ENCODE measurements around the gene ZNF22.

The ZNF22 gene

GRCh38 chr10:44965104-44965503 lies 35.6 kb upstream of the ZNF22 start:
- TF ChIP-seq, protein P1, sequence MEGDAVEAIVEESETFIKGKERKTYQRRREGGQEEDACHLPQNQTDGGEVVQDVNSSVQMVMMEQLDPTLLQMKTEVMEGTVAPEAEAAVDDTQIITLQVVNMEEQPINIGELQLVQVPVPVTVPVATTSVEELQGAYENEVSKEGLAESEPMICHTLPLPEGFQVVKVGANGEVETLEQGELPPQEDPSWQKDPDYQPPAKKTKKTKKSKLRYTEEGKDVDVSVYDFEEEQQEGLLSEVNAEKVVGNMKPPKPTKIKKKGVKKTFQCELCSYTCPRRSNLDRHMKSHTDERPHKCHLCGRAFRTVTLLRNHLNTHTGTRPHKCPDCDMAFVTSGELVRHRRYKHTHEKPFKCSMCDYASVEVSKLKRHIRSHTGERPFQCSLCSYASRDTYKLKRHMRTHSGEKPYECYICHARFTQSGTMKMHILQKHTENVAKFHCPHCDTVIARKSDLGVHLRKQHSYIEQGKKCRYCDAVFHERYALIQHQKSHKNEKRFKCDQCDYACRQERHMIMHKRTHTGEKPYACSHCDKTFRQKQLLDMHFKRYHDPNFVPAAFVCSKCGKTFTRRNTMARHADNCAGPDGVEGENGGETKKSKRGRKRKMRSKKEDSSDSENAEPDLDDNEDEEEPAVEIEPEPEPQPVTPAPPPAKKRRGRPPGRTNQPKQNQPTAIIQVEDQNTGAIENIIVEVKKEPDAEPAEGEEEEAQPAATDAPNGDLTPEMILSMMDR (IDR thresholded peaks at IDR 0.05; ENCODE audit: insufficient read depth, low read depth, low read length, missing control alignments), result no peak
- no peak overlapping the region for H3K4me3 ChIP-seq (ENCODE audit: low read length)
- no peak for DNase-seq (ENCODE audit: low read depth)

DNA sequence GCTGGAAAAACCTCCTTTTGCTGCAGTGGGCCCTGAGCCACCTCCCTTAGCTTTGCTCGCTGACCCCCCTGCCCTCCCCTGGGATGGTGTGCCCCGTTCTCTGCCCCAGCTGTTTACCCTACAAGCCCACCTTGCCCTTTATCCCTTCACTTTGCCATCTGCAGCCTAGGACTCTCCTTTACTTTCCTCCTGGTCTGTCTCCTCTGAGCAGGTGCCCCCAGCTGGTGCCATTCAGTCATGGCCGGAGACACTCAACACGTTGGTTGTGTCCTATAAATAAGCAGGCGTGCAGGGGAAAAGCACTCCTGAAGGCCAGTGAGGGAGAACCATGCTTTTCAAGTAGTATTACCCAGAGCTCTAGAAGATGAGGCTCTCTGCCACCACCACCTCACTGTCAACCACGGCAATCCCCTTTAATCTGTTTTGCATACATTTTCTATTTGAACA lies 35.0 kb upstream of the ZNF22 start:
- TF ChIP-seq, protein P1 (IDR thresholded peaks at IDR 0.05; ENCODE audit: insufficient read depth, low read depth, low read length, missing control alignments), result no peak
- no peak overlapping the region for H3K4me3 ChIP-seq (ENCODE audit: low read length)
- no peak for DNase-seq (ENCODE audit: low read depth)

DNA sequence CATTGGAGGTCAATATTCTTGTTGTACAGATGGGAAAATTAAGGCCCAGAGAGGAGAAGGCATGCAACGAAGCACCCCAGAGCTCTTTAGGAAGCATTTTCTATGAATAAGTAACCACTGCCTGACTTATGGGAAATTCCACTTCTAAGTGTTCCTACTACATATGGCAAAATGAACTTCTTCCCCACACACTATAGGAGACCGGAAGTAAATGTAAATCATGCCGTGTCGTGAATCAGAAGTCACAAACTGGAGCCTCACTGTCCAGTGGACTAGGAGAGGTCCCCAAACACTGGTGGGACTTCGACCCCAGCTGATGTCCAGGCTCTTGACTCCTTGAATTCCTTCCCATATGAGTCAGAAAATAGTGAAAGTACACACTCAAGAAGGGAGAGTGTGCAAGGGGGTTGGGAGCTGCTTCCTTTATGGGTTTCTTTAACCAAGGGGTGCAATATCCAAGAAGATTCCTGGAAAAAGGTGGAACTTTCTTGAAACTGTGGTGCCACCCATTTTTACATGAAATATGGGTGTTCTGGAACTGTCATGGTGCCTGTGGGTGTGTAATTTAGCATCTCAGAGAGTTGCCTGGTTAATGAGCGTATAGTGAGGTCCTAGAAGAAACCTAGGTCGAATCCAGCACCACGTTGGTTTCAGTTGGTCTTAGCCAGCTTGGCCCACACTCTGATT lies 34.5 kb upstream of the ZNF22 start:
- TF ChIP-seq, protein P1 (IDR thresholded peaks at IDR 0.05; ENCODE audit: insufficient read depth, low read depth, low read length, missing control alignments), result no peak
- no peak for DNase-seq (ENCODE audit: low read depth)
- no peak overlapping the region for H3K4me3 ChIP-seq (ENCODE audit: low read length)

GRCh38 chr10:44966816-44967509 lies 33.8 kb upstream of the ZNF22 start:
- DNase-seq (ENCODE audit: low read depth), result no peak
- H3K4me3 ChIP-seq (ENCODE audit: low read length), result no peak overlapping the region
- TF ChIP-seq, protein P1 (IDR thresholded peaks at IDR 0.05; ENCODE audit: insufficient read depth, low read depth, low read length, missing control alignments), result peak; percentile 5

DNA sequence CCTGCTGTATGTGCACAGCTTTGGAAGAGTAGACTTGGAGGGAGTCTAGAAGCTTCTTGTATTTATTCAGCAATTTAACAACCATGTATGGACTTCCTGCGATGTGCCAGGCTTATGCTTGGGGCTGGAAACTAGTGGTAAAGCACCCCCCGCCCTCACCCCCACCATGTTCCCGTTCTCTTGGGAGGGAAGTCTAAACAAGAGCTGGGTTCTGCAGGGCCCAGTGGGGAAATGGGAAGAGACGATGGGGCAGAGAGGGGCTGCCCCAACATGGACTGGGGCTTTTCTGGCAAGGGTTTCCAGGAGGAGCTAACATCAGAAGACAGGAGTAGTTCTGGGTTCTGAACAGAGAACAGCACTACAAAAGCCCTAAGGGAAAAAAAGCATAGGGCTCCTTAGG lies 33.1 kb upstream of the ZNF22 start:
- no peak for DNase-seq (ENCODE audit: low read depth)
- TF ChIP-seq, protein P1 (IDR thresholded peaks at IDR 0.05; ENCODE audit: insufficient read depth, low read depth, low read length, missing control alignments), result no peak
- H3K4me3 ChIP-seq (ENCODE audit: low read length), result no peak overlapping the region

DNA sequence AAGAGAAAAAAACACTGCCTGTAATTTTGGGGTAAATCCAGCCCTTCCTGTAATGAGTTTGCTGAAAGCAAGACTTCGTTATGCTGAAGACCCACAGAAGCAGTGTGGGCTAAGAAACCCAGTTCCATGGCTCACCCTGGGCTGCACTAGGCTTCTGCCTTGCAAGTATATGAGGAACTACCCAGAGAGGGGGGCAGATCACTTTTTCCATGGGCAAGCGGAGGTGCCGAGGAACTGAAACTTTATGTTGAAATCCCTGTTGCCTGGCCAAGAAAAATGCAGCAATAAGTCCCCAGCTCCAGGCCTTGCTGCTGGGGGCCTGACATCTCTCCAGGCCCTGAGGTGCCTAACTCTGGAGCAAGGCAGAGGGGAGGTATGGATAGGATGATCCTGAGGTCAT lies 32.6 kb upstream of the ZNF22 start:
- TF ChIP-seq, protein P1 (IDR thresholded peaks at IDR 0.05; ENCODE audit: insufficient read depth, low read depth, low read length, missing control alignments), result no peak
- no peak overlapping the region for H3K4me3 ChIP-seq (ENCODE audit: low read length)
- DNase-seq (ENCODE audit: low read depth), result no peak

Data from epithelial cell of esophagus (primary cell).